Breast epithelium (tissue), 3 donors: ENCODE data around the gene FLRT2.

Experiments
- POLR2A ChIP-seq: fragments of 450-650 bp; IDR thresholded peaks from one replicate; pipeline ENCODE4 v1.6.1; 2016; ENCODE audit warnings: antibody characterized with exemption, mild to moderate bottlenecking, moderate library complexity
- POLR2AphosphoS5 ChIP-seq, 3 donors: sonication (generic); formaldehyde crosslinking; IDR thresholded peaks; one replicate each; pipeline ENCODE4 v1.6.1; 2017; ENCODE audit warnings: antibody characterized with exemption in 3 of 3

DNA sequence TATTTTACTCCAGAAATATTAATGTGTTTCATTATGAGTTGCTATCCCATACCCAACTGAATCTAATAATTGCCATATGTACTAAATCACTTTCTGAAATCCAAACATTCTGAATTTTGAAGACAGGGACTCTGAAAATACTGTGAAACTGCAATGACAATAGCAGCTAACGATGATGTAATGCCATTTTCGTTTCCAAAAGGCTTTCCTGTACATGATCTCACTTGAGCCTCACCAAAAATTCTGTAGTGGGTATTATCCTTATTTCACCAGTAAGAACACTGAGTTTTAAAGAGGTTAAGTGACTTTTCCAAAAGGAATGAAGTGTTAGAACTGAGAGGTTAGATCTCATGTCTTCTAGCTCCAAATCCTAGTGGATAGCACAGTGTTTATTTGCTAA lies 133.3 kb downstream of the FLRT2 start:
- no peak for TF ChIP-seq POLR2A
- TF ChIP-seq POLR2AphosphoS5 (IDR thresholded peaks at IDR 0.05) = no peak
